ENCODE data around the gene SLC25A22. TPM values are rescaled to one million over a fixed set of nuclear protein-coding genes. Genes with fewer than 3 reads are reported as not detected.

Gene SLC25A22
- total and polyA plus RNA-seq, 3 donors from 2014 or later = 25.1 to 42.4 (median 39.7) TPM

DNA sequence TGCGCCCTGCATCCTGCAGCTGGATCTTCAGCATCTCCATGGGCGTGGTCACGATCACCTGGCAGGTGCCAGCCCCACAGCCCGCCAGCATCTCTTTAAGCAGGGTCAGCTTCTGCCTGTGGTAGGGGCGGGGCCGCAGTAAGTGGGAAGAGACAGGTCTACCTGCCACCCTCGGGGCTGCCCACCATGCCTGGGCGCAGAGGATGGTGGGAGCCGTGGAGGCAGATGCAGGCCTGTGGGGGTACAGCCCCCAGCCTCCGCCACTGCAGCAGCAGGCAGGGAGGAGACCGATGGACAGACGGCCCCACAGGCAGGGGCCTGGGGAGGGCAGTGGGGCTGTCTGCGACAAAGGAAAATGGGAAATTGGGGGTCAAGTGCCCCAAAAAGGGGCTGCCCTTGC, 5.2 kb downstream of the SLC25A22 start:
- intact Hi-C loops (cut with DNase I; ENCODE audit: low total_unique reads) = no loop called here
- peaks cover 23% of the 10 kb centered on the region for H3K4me1 ChIP-seq
- no peaks in the 10 kb centered on the region for H3K36me3 ChIP-seq (ENCODE audit: low read depth, missing control alignments)
- no peak for DNase-seq
- H3K27me3 ChIP-seq = no peaks in the 10 kb centered on the region
- H3K4me3 ChIP-seq = no peak overlapping the region
- no peaks in the 10 kb centered on the region for H3K9me3 ChIP-seq
- no peak overlapping the region for H3K27ac ChIP-seq
- 91 to 95% methylated on average over 4 to 12 of the region's 13 CpGs for WGBS, 2 donors
- TF ChIP-seq, protein P1, sequence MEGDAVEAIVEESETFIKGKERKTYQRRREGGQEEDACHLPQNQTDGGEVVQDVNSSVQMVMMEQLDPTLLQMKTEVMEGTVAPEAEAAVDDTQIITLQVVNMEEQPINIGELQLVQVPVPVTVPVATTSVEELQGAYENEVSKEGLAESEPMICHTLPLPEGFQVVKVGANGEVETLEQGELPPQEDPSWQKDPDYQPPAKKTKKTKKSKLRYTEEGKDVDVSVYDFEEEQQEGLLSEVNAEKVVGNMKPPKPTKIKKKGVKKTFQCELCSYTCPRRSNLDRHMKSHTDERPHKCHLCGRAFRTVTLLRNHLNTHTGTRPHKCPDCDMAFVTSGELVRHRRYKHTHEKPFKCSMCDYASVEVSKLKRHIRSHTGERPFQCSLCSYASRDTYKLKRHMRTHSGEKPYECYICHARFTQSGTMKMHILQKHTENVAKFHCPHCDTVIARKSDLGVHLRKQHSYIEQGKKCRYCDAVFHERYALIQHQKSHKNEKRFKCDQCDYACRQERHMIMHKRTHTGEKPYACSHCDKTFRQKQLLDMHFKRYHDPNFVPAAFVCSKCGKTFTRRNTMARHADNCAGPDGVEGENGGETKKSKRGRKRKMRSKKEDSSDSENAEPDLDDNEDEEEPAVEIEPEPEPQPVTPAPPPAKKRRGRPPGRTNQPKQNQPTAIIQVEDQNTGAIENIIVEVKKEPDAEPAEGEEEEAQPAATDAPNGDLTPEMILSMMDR (IDR thresholded peaks at IDR 0.05) = no peak
- no peak for TF ChIP-seq POLR2A (IDR thresholded peaks at IDR 0.05)

DNA sequence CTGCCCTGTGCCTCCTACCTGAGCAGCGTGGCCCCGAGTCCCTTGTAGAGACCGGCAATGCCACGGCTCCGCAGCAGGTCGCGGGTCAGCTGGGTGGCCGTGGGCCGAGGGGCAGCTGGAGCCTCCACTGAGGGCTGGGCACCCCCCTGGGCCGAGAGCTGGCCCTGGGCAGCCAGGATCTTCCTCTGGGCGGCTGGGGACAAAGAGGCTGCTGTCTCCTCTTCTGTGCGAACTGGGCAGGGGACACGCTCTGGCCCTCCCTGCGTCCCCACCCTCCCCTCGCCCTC, 5.6 kb downstream of the SLC25A22 start:
- Histone ChIP-seq H3K36me3 (ENCODE audit: low read depth, missing control alignments) (no peaks in the 10 kb centered on the region), H3K4me3 (no peak overlapping the region), H3K9me3 (no peaks in the 10 kb centered on the region), H3K4me1 (peaks cover 23% of the 10 kb centered on the region), H3K27ac (no peak overlapping the region), H3K27me3 (no peaks in the 10 kb centered on the region)
- intact Hi-C loops (cut with DNase I; ENCODE audit: low total_unique reads) = no loop called here
- no peak for DNase-seq
- WGBS, 2 donors = 93 to 94% methylated on average over 6 to 13 of the region's 15 CpGs
- TF ChIP-seq POLR2A (IDR thresholded peaks at IDR 0.05) = no peak
- TF ChIP-seq, protein P1 (IDR thresholded peaks at IDR 0.05) = no peak

DNA sequence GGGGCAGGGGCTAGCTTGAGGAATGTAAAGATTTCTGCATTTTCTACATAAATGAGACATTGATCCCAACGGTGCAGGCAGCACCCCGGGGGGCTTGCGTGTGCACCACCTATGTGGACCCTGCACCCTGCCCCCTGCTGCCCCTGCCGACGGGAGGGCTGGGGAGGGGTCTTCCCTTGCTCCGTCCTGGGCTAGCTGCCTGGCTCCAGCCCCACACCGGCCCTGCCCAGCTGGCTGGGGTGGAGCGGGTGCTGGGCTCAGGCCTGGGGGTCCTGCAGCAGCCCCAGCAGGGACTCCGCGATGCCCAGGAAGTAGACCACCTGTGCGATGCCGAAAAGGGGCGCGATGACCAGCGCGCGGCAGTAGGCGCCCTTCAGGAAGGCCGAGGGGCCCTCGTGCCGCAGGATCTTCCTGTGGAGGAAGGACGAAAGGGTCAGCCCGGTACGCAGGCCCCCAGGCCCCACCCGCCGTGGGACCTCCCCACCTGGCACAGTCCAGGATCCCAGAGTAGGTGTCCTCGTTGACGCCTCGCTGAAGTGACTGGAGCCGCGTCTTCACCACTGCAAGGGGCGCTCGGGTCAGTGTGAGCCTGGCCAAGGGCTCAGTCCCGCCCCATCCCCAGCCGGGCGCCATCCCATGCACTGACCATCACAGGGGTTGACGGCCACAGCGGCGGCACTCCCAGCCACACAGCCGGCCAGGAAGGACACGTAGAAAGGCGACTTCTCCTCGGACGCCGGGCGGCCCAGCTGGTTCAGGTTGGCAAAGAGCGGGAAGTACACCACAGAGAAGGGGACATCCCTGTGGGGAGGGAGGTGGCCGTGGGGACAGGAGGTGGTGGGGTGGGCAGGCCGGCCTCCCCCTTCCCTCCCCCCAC, 6.2 kb downstream of the SLC25A22 start:
- Histone ChIP-seq H3K9me3 (no peaks in the 10 kb centered on the region), H3K27me3 (no peaks in the 10 kb centered on the region), H3K36me3 (ENCODE audit: low read depth, missing control alignments) (no peaks in the 10 kb centered on the region), H3K27ac (no peak overlapping the region), H3K4me3 (no peak overlapping the region), H3K4me1 (peaks cover 19% of the 10 kb centered on the region)
- no peak for TF ChIP-seq POLR2A (IDR thresholded peaks at IDR 0.05)
- WGBS, 2 donors = 93 to 97% methylated on average over 11 to 49 of the region's 49 CpGs
- DNase-seq = no peak
- intact Hi-C loops (cut with DNase I; ENCODE audit: low total_unique reads) = no loop called here

DNA sequence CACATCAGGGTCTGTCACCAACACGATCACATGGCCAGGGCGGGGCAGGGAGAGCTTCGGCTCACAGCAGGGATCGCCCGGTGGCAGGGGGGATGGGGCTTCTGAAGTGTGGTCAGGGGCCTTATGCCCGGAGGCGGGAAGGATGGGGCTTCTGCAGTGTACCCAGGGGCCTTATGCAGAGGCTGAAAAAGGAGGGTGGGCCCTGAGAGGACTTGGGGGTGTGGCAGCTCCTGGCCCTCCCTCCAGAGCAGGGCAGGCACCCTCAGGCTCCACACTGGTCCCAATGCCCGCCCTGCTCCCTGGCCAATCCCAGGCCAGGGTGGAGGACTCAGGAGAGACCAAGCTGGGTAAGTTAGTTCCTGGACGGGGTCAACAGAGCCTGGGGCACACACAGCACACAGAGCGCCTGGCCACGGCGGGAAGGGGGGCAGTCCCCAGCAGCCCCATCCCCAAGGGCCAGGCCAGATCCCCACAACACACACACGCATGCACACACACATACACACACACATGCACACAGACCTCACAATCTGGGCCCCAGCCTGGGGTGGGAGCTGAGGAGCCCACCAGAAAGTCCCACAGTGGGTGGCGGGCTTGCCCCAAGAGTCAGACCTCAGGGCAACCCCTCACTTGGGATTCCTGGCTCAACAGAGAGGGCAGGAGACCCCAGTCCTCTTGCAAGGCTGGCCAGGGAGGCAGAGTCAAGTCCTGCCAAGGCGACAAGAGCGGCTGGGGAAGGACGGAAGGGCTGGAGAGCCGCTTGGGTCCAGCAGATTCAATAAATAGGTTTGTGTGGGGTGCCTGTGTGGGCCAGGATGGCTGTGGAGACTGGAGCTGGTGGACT, 7.1 kb downstream of the SLC25A22 start:
- Histone ChIP-seq H3K4me3 (no peak overlapping the region), H3K36me3 (ENCODE audit: low read depth, missing control alignments) (no peaks in the 10 kb centered on the region), H3K9me3 (no peaks in the 10 kb centered on the region), H3K4me1 (peaks cover 15% of the 10 kb centered on the region), H3K27me3 (no peaks in the 10 kb centered on the region), H3K27ac (no peak overlapping the region)
- TF ChIP-seq POLR2A (IDR thresholded peaks at IDR 0.05) = no peak
- TF ChIP-seq, protein P1 (IDR thresholded peaks at IDR 0.05) = no peak
- DNase-seq = no peak
- intact Hi-C loops (cut with DNase I; ENCODE audit: low total_unique reads) = no loop called here
- WGBS, 2 donors = 66 to 74% methylated on average over 6 to 18 of the region's 18 CpGs

DNA sequence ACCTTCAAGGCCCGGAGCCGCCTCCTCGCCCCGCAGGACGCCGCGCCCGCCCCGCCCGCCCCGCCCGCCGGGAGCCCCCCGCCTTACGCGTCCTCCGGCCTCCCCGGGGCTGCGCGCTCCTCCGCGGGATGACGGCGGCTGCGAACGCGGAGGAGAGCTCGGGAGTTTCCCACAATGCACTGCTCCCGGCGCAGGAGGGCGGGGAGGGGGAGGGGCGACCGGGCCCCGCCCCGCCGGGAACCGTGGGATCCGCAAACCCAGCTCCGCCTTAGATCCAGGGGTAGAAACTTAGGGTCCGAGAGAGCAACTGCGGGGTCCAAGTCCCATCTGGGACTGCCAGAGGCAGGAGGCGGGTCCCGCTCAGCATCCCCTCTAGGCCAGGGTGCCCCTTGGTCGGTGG, 8.1 kb downstream of the SLC25A22 start, which contains the start of gene CEND1:
Gene CEND1 (minus strand): TSS at position 148 of the 400 bp plus-strand sequence. CDS start 1,514 bp downstream, outside the sequence.
- Histone ChIP-seq H3K4me3 (no peak within 1 kb of the TSS), H3K27me3 (no peaks in the 10 kb centered on the region), H3K36me3 (ENCODE audit: low read depth, missing control alignments) (no peaks in the 10 kb centered on the region), H3K4me1 (peaks cover 5% of the 10 kb centered on the region), H3K9me3 (no peaks in the 10 kb centered on the region), H3K27ac (no peak within 1 kb of the TSS)
- intact Hi-C loops (cut with DNase I; ENCODE audit: low total_unique reads) = no loop called here
- DNase-seq = no peak
- 4% methylated on average over 34 of the region's 44 CpGs; no CpG with 5 or more reads in 1 of the 2 donors for WGBS, 2 donors
- TF ChIP-seq, protein P1 (IDR thresholded peaks at IDR 0.05) = no peak
- no peak for TF ChIP-seq POLR2A (IDR thresholded peaks at IDR 0.05)

Measured in testis (tissue), 3 donors.